H1 (cell line): ENCODE data around the gene RAB3IP.

Experiments used
- CREB1 ChIP-seq: IDR thresholded peaks from 2 replicates; pipeline ENCODE4 v1.6.1; 2012; ENCODE audit warnings: inconsistent platforms
- EZH2 ChIP-seq: fragments of 200-600 bp; sonication (generic); IDR thresholded peaks from 2 replicates; pipeline ENCODE4 v1.7.1; 2012; ENCODE audit warnings: low read depth, mild to moderate bottlenecking, moderate library complexity, low read length, inconsistent platforms; ENCODE audit not compliant: severe bottlenecking
- HDAC2 ChIP-seq, 2 experiments: fragments of 300-600 bp in 1 of 2; sonication (generic) in 1 of 2; IDR thresholded peaks; 2 replicates each; pipeline ENCODE4 v1.6.1; 2011 to 2012; ENCODE audit warnings: low read depth in 2 of 2, low read length in 2 of 2, mild to moderate bottlenecking in 2 of 2, moderate library complexity in 2 of 2, borderline replicate concordance in 1 of 2, inconsistent platforms in 1 of 2
- JUN ChIP-seq: IDR thresholded peaks from 2 replicates; pipeline ENCODE4 v1.6.1; 2011; ENCODE audit warnings: low read depth, mild to moderate bottlenecking, improper control_type of control experiment, low read length
- KDM5A ChIP-seq: fragments of 200-600 bp; IDR thresholded peaks from 2 replicates; pipeline ENCODE4 v1.7.1; 2012; ENCODE audit warnings: mild to moderate bottlenecking, low read length, inconsistent platforms, mixed read lengths
- MAFK ChIP-seq: IDR thresholded peaks from 2 replicates; pipeline ENCODE4 v1.6.1; 2012; ENCODE audit warnings: low read depth, mild to moderate bottlenecking, improper control_type of control experiment, low read length
- POLR2AphosphoS5 ChIP-seq: IDR thresholded peaks from 2 replicates; pipeline ENCODE4 v1.6.1; 2011; ENCODE audit warnings: low read depth, low read length
- RAD21 ChIP-seq, 2 experiments: IDR thresholded peaks in 1 of 2; conservative IDR thresholded peaks in 1 of 2; 2 replicates each; pipeline ENCODE4 v1.6.1; 2011; ENCODE audit warnings: low read depth in 2 of 2, low read length in 2 of 2, improper control_type of control experiment in 1 of 2, inconsistent platforms in 1 of 2, mild to moderate bottlenecking in 1 of 2, moderate library complexity in 1 of 2
- SIN3A ChIP-seq, 2 experiments: IDR thresholded peaks in 1 of 2; conservative IDR thresholded peaks in 1 of 2; 2 replicates each; pipeline ENCODE4 v1.6.1; 2011 to 2012; ENCODE audit warnings: low read length in 2 of 2, improper control_type of control experiment in 1 of 2, low read depth in 1 of 2, mild to moderate bottlenecking in 1 of 2
- SUZ12 ChIP-seq: fragments of 200-600 bp; sonication (generic); IDR thresholded peaks from 2 replicates; pipeline ENCODE4 v1.6.1; 2012; ENCODE audit warnings: mild to moderate bottlenecking, inconsistent platforms, low read length, moderate library complexity, mixed read lengths
- TF ChIP-seq, protein P1 (sequence below), 3 experiments: IDR thresholded peaks; 1 replicate in 2 of 3; 2 replicates in 1 of 3; pipeline versions ENCODE4 v1.5.1 to v1.6.1; 2011; ENCODE audit warnings: low read length in 3 of 3, mild to moderate bottlenecking in 3 of 3, inconsistent platforms in 2 of 3, low read depth in 1 of 3, moderate library complexity in 1 of 3; ENCODE audit not compliant: insufficient read depth in 1 of 3; ENCODE audit errors: control extremely low read depth in 1 of 3
- TF ChIP-seq, protein P2 (sequence below): IDR thresholded peaks from 2 replicates; pipeline ENCODE4 v1.6.1; 2011; ENCODE audit warnings: low read length, improper control_type of control experiment

- TF ChIP-seq, protein P1, sequence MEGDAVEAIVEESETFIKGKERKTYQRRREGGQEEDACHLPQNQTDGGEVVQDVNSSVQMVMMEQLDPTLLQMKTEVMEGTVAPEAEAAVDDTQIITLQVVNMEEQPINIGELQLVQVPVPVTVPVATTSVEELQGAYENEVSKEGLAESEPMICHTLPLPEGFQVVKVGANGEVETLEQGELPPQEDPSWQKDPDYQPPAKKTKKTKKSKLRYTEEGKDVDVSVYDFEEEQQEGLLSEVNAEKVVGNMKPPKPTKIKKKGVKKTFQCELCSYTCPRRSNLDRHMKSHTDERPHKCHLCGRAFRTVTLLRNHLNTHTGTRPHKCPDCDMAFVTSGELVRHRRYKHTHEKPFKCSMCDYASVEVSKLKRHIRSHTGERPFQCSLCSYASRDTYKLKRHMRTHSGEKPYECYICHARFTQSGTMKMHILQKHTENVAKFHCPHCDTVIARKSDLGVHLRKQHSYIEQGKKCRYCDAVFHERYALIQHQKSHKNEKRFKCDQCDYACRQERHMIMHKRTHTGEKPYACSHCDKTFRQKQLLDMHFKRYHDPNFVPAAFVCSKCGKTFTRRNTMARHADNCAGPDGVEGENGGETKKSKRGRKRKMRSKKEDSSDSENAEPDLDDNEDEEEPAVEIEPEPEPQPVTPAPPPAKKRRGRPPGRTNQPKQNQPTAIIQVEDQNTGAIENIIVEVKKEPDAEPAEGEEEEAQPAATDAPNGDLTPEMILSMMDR (IDR thresholded peaks at IDR 0.05; ENCODE audit: control extremely low read depth in 1 of 3, insufficient read depth in 1 of 3, low read depth in 1 of 3, low read length in 3 of 3), result no peak
- TF ChIP-seq POLR2AphosphoS5, result no peak
- no peak for TF ChIP-seq SUZ12
- no peak for TF ChIP-seq HDAC2 (IDR thresholded peaks at IDR 0.05; ENCODE audit: borderline replicate concordance in 1 of 2, low read depth in 2 of 2, low read length in 2 of 2)
- no peak for TF ChIP-seq MAFK
- no peak for TF ChIP-seq JUN
- TF ChIP-seq KDM5A, result no peak
- TF ChIP-seq, protein P2, sequence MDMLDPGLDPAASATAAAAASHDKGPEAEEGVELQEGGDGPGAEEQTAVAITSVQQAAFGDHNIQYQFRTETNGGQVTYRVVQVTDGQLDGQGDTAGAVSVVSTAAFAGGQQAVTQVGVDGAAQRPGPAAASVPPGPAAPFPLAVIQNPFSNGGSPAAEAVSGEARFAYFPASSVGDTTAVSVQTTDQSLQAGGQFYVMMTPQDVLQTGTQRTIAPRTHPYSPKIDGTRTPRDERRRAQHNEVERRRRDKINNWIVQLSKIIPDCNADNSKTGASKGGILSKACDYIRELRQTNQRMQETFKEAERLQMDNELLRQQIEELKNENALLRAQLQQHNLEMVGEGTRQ, result no peak
- no peak for TF ChIP-seq CREB1
- TF ChIP-seq RAD21 (IDR thresholded peaks at IDR 0.05 in 1 of 2, conservative IDR thresholded peaks at IDR 0.05 in 1 of 2; ENCODE audit: low read depth in 2 of 2, low read length in 2 of 2), result no peak
- TF ChIP-seq EZH2, result no peak
- TF ChIP-seq SIN3A (conservative IDR thresholded peaks at IDR 0.05 in 1 of 2, IDR thresholded peaks at IDR 0.05 in 1 of 2; ENCODE audit: low read depth in 1 of 2, low read length in 2 of 2), result no peak
Measured at GRCh38 chr12:69719336-69720316, 19.0 kb upstream of the RAB3IP start.
